ENCODE results near the gene RFC5.
A peak's percentile ranks its signal among the peaks of the same experiment; 100 is the strongest.
"Not testable (repeated sequence)": the region's sequence is repeated elsewhere in the genome, so short reads cannot be mapped to it uniquely, and the experiment has no call there.

Gene RFC5

DNA sequence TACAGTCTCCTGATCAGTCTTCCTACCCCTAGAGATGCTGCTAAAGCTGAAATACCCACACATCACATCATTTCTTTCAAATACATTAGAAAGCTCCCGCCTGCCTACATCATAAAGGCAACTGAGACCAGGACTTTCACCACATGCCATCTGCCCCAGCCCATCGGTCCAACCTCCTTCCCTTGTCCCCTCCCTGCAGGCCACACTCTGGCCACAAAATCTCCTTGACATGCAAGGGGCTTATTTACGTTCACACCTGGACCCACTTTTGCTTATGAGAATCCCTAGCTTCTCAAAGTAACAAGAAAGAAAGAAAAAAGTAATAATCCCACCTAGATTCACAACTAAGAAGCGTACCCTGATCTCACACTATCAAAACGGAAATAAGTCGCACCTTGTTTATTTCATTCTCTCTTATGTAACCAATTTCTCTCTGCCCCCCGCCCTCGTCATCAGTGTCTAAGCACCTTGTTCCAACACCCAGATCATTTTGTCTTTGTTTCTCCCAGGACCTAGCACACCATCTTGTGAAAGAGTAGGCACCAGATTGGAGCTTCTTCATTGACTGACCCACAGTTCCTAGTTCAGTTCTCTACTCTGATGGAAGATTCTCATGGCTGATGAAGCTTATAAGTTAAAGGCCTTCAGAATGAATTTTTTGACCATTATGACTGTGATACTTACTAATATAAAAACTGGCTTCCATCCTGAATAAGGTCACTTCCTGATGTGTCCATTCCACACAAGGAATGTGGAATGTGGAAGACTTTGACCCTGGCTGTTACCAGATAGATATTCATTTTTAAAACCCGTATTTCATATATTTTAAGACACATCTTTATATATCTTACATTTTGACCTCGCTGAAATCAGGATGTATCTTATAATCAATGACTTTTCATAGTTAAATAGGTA is 36.8 kb downstream of the RFC5 start:
- no peak for DNase-seq

DNA sequence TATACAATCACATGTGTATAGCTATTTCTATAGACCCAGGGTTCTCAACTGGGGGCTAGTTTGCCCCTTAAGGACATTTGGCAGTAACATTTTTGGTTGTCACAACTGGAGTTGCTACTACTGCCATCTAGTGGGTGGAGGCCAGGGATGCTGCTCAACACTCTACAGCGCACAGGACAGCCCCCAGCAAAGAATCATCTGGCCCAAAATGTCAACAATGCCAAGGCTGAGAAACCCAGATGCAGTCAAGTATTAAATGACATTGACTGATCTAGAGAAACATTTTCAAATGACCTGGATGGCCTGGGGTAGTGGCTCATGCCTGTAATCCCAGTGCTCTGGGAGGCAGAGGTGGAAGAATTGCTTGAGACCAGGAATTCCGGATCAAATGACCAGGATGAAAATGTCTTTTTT is 38.6 kb downstream of the RFC5 start:
- DNase-seq = peak; percentile 70

DNA sequence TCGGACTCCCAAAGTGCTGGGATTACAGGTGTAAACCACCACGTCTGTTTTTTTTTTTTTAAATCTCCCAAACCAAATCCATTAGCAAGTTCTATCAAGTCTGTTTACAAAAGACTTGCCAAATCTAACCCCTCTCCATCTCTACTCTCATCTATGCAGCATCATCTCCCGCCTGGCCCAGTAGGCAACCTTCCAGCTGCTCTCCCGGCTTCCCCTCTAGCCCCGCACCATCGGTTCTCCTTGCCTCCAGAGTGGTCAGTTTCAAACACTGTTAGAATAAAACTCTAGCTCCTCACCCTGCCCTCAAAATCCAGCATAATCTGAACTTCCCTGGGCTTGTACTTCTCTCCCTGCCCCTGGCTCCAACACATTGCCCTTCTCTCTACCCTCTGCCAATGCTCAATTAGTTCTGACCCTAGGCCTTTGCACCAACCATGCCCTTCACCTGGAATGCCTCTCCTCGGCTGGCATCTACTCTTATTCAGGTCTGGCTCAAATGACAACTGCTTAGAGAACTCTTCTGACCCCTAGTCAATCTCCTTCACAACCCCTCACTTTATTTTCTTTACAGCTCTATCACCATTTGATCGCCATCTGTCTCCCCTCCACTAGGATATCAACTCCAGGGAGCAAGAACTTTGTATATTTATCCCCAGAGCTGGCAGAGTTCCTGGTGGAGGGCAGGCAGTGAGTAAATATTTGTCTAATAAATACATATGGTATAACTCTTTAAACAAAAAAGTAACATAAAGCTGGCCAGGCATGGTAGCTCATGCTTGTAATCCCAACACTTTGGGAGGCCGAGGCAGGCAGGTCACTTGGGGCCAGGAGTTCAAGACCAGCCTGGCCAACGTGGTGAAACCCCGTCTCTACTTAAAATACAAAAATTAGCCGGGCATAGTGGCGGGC is 39.6 kb downstream of the RFC5 start:
- DNase-seq = no peak

DNA sequence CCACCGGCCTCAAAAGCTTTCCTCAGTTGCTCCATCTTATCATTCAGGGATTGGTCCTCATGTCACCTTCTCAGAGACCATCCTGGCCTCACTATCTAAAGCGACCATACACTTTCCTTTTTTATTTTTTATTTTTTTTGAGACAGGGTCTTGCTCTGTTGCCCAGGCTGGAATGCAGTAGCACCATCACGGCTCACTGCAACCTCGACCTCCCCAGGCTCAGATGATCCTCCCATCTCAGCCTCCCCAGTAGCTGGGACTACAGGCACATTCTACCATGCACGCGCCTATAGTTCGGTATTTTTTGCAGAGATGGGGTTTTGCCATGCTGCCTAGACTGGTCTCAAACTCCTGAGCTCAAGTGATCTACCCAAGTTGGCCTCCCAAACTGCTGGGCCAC is 41.7 kb downstream of the RFC5 start:
- no peak for DNase-seq

DNA sequence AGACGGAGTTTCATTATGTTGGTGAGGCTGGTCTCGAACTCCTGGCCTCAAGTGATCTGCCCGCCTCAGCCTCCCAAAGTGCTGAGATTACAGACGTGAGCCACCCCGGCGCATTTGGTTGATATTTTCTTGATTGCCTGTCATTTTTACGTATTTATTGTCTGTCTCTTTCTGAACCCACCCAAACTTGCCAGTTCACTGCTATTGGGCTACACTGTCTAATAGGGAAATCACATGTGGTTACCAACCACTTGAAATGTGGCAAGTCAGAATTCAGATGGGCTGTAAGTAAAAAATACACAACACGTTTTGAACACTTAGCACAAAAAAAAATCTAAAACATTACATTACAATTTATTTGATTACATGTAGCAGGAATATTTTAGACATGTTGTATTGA is 42.4 kb downstream of the RFC5 start:
- no peak for DNase-seq

DNA sequence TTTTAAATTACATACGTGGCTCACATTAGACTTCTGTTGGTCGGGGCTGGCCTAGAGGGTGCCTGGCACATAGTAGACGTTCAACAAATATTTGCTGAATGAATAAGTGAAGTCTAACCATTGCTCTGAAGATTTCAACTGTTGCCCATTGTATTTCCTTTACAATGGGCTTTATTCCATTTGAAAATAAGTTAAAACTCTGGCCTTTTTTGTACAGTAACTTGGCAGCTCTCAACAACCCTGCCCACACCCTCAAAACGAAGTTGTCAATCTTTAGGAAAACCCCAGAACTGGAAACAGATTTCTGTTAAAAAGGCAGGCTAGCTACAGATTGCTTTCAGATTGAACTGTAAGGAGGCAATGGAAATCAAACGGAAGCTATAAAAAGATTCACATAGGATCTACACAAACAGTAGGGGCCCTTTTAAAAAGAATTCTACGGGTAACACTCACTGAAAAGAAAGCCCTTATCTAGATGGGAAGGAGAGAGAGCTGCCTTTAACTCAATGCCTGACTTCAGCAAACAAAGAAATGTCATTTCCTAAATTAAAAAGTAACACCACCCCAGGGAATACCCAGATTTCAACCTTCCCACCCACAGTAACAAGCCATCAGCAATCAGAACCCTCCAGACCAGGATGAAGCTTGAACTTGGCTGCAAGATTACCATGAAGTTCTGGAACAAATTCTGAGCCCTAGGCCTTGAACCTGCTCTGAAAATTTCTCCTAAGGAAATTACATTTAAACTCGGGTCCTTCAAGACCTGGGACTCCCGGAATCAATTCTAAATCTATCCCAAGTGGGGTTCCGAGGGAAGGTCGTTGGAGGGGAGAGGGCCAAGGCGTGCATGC is 43.1 kb downstream of the RFC5 start:
- no peak for DNase-seq

DNA sequence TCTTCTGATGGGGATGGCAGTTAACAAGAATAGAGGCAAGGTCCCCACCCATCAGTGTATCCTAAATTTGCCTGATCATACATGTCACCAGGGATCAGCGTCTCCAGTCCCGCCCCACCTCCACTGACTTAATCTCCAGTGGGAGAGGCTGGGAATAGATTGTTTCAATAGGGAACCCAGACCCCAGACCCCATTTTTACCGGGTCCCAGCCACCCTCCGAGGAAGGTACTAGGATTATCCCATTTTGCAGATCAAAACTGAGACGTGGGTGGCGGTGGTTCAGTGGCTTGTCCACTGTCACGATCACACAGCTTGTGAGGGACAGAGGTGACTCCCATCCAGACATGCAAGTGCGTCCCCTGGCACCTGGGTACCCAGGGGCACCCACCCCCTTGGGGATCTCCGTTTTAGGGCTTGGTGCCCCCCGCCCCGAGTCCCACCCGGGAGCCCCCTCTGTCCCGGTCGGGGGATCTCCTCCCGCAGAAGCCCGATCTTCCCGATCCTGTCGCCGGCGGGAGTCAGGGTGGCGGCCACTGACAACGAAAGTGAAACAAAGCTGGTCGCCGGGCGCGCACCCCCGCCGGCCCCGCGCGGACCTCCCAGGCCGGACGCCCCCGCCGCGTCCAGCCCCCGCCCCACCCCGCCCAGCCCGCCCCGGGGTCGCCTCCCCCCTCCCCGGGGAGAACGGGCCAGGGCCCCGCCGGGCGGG is 44.0 kb downstream of the RFC5 start:
- peak; percentile 53 for DNase-seq

DNA sequence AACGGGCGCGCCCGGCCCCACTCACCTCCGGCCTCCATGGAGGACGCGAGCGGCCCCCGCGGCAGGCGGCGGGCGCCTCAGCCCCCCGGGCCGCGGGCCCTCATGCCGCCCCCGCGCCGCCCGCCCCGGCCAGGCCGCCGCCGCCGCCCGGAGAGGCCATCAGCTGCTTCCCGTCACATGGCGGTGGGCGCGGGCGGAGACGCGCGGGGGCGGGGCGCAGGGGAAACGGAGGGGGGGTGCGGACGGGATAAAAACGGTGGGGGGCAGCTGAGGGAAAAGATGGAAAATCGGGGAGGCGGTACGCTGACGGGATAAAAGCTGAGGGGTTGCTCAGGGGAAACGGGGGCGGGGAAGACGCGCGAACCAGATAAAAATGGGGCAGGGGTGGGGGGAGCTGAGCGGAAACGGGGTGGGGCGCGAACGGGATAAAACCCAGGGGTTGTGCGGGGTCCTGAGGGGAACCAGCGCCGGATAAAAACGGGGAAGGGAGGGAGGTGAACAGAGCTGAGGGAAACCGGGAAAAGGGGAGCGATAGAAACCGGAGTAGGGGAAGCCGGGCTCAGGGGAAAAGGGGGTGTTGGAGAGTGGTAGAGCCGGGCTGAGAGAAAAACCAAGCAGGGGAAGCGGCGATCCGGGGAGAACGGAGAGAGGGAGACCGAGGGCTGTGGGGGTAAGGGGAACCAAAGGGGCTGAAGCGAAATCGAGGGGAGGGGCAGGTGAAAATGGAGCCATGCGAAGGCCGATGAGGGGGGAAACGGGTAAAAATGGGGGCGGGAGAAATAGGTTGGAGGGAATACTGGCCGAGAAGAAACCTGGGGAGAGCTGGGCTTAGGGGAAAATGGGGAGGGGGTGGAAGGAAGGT is 44.7 kb downstream of the RFC5 start, which contains the start of gene WSB2:
Gene WSB2 (minus strand): TSS at position 169 of the 862 bp plus-strand sequence. CDS start 131 bp downstream, at position 38.
- DNase-seq = peak; percentile 62

DNA sequence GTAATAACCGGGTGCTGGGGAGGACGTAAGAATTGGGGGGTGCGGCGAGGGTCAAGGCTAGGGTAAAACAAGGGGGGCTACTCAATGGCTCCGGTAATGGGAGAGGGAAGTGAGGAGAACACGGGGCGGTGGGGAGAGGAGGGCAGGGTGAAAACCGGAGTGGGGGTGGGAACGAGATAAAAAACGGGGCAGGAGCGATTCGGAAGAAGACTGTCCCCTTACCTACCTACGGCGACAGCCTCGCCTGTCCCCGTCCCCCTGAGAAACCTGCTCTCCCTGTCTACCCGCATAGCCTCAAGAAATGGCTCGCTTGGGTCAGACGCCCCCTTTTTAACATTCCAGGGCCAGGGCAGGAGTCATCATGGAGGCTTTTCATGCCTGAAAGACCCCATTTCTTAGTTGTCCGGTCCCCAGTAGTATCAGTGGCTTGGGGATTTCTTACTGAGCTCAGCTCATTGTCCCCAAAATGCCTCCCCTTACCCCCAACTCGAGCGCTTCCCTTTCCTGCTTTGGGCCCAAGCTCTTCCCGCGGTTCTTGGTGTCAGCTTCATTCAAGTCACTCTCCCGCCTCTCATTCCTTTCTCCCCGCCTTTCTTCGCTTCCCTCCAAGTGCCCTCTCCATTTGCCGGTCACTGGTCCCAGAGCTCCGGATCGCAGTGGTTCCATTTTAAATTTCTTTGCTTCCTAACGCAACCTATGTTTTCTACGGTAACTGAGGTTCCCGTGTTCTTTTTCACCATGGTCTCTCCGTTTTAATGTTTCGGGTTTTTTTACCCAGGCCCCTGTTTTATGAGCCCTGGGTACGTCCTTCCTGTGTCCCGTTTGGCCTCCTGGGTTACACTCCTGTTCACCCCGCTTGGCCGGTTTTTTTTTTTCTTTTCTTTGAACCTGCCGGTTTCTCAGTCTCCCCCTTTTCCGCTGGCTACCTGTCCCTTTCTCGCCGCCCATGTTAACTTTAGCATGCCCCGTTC is 45.7 kb downstream of the RFC5 start:
- DNase-seq = peak; percentile 24

DNA sequence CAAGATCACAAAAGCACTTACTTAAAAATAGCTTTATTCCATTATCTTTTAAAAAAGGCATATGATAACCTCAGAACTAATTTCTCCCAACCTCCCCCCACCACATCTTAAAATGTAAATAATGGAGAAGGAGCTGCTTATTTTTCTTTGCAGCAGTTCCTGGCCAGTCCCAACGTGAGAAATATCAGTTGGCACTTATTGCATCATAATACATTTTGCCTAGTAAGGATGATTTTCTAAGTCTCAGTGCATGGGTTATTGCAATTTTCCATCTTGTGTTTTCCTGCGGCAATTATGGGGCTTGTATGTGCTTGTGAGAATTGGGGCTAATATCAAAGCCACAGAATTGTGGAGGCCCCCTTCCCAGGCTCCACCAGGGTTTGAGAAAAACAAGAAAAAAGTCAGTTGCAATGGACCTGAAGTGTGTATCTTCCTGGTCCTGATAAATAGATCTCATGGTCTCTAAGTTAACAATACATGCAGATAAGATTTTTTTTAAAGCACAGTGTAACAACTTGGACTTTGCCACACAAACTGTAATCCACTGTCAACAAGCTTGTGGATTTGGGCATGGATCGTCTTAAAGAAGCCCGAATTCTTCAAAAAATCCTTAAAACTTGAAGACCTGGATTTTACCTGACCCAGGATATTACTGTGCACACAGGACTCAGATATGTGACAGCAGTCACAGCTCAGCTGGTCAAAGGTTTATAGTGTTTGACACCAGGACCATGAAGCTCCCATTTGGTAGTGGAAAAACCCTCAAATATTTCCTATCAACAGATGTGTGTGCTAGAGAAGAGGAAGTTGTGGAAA is 47.3 kb downstream of the RFC5 start:
- no peak for DNase-seq

DNA sequence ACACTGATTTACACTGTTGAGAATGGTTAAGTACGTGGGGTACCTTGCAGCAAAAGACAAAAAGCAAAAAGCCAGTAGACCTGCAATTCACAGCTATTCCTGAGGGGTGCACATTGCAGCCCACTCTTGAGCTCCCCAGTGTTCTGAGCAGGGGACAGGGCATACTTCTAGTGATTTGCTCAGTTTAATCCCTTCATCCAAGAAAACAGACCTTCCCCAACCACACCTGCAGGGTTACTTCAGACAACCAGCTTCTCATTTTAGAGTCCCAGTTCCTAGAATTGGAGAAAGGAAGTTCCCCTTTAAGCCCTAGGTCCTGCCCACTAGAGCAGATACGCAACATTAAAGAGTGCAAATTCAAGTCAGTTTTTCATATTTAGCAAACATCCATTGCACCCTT is 48.1 kb downstream of the RFC5 start:
- no peak for DNase-seq

DNA sequence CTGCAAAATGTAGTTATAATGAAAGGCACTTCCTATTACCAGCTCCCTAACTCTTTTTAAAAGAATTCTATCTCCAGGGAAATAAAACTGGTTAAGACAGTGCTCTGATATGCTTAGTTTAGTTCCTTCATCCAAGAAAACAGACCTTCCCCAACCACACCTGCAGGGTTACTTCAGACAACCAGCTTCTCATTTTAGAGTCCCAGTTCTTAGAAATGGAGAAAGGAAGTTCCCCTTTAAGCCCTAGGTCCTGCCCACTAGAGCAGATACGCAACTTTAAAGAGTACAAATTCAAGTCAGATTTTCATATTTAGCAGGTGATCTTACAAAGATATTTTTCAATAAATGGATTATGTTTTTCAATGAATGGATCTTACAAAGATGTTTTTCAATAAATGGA is 48.9 kb downstream of the RFC5 start:
- no peak for DNase-seq

DNA sequence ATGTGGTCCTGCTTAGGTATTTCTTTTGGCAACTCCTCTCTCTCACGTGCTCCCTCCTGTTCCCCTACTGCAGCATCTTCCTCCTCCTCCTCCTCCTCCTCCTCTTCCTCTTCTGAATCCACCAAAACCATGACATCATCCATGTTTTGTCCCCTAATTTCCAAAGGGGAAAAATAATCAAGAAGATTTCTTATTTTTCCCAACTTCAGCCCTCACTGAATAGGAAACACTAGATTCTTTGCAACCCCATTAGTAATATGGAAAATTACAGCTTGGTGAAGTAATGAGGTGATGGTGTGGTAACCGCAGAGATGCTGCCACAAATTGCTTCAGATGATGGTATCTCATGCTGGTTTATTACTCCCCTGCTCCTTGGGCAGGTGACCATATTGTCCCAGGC is 51.9 kb downstream of the RFC5 start:
- no peak for DNase-seq

DNA sequence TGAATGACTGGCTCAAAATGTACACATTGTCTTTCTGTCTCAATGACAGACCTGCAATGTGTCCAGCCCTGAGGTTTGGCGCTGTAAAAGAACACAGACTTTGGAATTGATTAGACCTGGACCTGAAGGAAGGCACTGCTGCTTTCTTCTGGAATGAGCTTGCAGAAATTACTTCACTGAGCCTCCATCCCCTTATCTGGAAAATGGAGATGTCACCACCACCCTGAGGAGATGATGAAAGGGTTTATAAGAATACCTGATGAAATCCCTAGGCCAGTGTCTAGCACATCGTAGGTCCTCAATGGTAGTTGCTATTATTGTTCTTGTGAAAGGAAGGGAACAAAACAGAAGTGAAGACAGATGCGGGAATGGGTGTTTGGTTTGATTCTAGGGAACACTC is 54.1 kb downstream of the RFC5 start:
- DNase-seq = no peak

DNA sequence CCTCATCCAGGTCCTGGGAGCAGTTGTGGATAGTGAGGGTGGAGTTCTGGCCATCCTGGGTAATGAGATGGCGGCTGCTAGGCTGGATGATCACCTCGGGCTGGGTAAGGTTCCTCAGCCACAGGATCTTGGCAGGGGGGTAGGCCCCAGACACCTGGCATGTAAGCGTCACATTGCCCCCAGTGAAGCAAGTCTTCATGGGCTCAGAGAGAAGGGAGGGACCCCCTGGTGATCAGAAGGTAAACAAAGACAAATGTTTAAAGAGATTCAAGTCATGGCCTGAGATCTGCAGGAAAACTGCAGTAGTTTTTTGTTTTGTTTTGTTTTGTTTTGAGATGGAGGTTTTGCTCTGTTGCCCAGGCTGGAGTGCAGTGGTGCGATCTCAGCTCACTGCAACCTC is 57.3 kb downstream of the RFC5 start:
- DNase-seq = no peak

DNA sequence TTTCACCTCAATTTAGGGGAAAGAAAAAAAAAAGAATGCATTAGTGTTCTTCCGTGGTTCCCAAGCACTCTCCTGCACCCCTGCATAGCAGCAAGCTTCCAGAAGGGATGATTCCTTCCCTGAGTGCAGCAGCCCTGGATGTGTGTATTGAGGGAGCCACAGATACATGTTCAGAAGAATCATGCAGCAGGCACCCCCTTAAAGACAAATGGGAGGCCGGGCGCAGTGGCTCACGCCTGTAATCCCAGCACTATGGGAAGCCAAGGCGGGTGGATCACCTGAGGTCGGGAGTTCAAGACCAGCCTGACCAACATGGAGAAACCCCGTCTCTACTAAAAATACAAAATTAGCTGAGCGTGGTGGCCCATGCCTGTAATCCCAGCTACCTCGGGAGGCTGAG is 65.0 kb downstream of the RFC5 start:
- not testable (repeated sequence) for DNase-seq
